Liver (tissue), 9 donors: ENCODE data around the gene TSPEAR. TPM values are rescaled to one million over a fixed set of nuclear protein-coding genes. Genes with fewer than 3 reads are reported as not detected.
A peak's percentile ranks its signal among the peaks of the same experiment; 100 is the strongest.
"Not testable (repeated sequence)": the region's sequence is repeated elsewhere in the genome, so short reads cannot be mapped to it uniquely, and the experiment has no call there.

Experiments
- DNase-seq: peaks from one replicate; pipeline ENCODE4 v3.0.0-alpha.2; 2017; ENCODE audit warnings: low spot score
- H3K27ac ChIP-seq, 2 donors: one replicate each; pipeline ENCODE4 v1.7.0; 2013; ENCODE audit warnings: inconsistent platforms in 2 of 2, low read length in 2 of 2, control low read depth in 1 of 2, low read depth in 1 of 2, mild to moderate bottlenecking in 1 of 2
- H3K27me3 ChIP-seq, 4 donors: one replicate each; pipeline versions ENCODE4 v1.6.1 to v1.7.0; 2013; ENCODE audit warnings: low read length in 3 of 4, inconsistent platforms in 1 of 4, mild to moderate bottlenecking in 1 of 4, moderate library complexity in 1 of 4; ENCODE audit not compliant: control insufficient read depth in 4 of 4, insufficient read depth in 4 of 4
- H3K36me3 ChIP-seq, 4 donors: one replicate each; pipeline versions ENCODE4 v1.6.1 to v1.7.0; 2013; ENCODE audit warnings: low read length in 3 of 4, mild to moderate bottlenecking in 3 of 4, low read depth in 1 of 4, moderate library complexity in 1 of 4; ENCODE audit not compliant: control insufficient read depth in 4 of 4, insufficient read depth in 3 of 4
- H3K4me1 ChIP-seq, 4 donors: one replicate each; pipeline versions ENCODE4 v1.6.1 to v1.7.0; 2013; ENCODE audit warnings: low read length in 3 of 4, mild to moderate bottlenecking in 3 of 4, moderate library complexity in 1 of 4; ENCODE audit not compliant: control insufficient read depth in 4 of 4, insufficient read depth in 4 of 4
- H3K4me3 ChIP-seq, 3 donors: one replicate each; pipeline versions ENCODE4 v1.6.1 to v1.7.0; 2013; ENCODE audit warnings: low read length in 3 of 3, control low read depth in 1 of 3, low read depth in 1 of 3, mild to moderate bottlenecking in 1 of 3
- H3K9ac ChIP-seq, 2 donors: one replicate each; pipeline ENCODE4 v1.7.0; 2013; ENCODE audit warnings: low read length in 2 of 2, mild to moderate bottlenecking in 2 of 2, moderate library complexity in 2 of 2, control low read depth in 1 of 2, low read depth in 1 of 2
- H3K9me3 ChIP-seq, 4 donors: one replicate each; pipeline versions ENCODE4 v1.6.1 to v1.7.0; 2013; ENCODE audit warnings: low read length in 3 of 4; ENCODE audit not compliant: control insufficient read depth in 4 of 4
- ATF3 ChIP-seq: IDR thresholded peaks from 2 replicates; pipeline ENCODE4 v1.6.1; 2016; ENCODE audit warnings: antibody characterized with exemption
- EGR1 ChIP-seq, 2 donors: IDR thresholded peaks; 2 replicates each; pipeline ENCODE4 v1.6.1; 2016 to 2018; ENCODE audit warnings: antibody characterized with exemption in 2 of 2, low read depth in 2 of 2
- FOXA1 ChIP-seq: IDR thresholded peaks from 2 replicates; pipeline ENCODE4 v1.6.1; 2016; ENCODE audit warnings: antibody characterized with exemption
- FOXA2 ChIP-seq: IDR thresholded peaks from 2 replicates; pipeline ENCODE4 v1.6.1; 2016; ENCODE audit warnings: antibody characterized with exemption
- GABPA ChIP-seq, 2 donors: IDR thresholded peaks in 1 of 2; conservative IDR thresholded peaks in 1 of 2; 2 replicates each; pipeline ENCODE4 v1.6.1; 2016; ENCODE audit warnings: antibody characterized with exemption in 2 of 2, mild to moderate bottlenecking in 1 of 2, moderate library complexity in 1 of 2
- HNF4A ChIP-seq, 2 donors: conservative IDR thresholded peaks; 2 replicates each; pipeline ENCODE4 v1.6.1; 2016; ENCODE audit warnings: antibody characterized with exemption in 2 of 2, mild to moderate bottlenecking in 2 of 2
- HNF4G ChIP-seq: IDR thresholded peaks from 2 replicates; pipeline ENCODE4 v1.6.1; 2016; ENCODE audit warnings: antibody characterized with exemption
- JUND ChIP-seq, 2 donors: IDR thresholded peaks; 2 replicates each; pipeline ENCODE4 v1.6.1; 2016; ENCODE audit warnings: antibody characterized with exemption in 2 of 2
- MAX ChIP-seq: IDR thresholded peaks from 2 replicates; pipeline ENCODE4 v1.6.1; 2016; ENCODE audit warnings: antibody characterized with exemption
- NR2F2 ChIP-seq: IDR thresholded peaks from 2 replicates; pipeline ENCODE4 v1.6.1; 2016; ENCODE audit warnings: antibody characterized with exemption
- RAD21 ChIP-seq, 2 donors: IDR thresholded peaks; 2 replicates each; pipeline ENCODE4 v1.6.1; 2016; ENCODE audit warnings: antibody characterized with exemption in 2 of 2, mild to moderate bottlenecking in 2 of 2
- RXRA ChIP-seq, 2 donors: IDR thresholded peaks; 2 replicates each; pipeline ENCODE4 v1.6.1; 2017 to 2018; ENCODE audit warnings: antibody characterized with exemption in 2 of 2, mild to moderate bottlenecking in 1 of 2
- SP1 ChIP-seq: IDR thresholded peaks from 2 replicates; pipeline ENCODE4 v1.6.1; 2018; ENCODE audit warnings: antibody characterized with exemption, mild to moderate bottlenecking
- TAF1 ChIP-seq: conservative IDR thresholded peaks from 2 replicates; pipeline ENCODE4 v1.6.1; 2016; ENCODE audit warnings: antibody characterized with exemption, mild to moderate bottlenecking
- YY1 ChIP-seq: IDR thresholded peaks from 2 replicates; pipeline ENCODE4 v1.6.1; 2016; ENCODE audit warnings: antibody characterized with exemption, mild to moderate bottlenecking
- WGBS: extraction: QIAGEN DNeasy Blood & Tissue Kit; methylation state at CpG from one replicate; pipeline ENCODE4 v1.1.7; 2013; 5-methylcytosine and 5-hydroxymethylcytosine counted together
- polyA plus RNA-seq, 2 donors: library from polyadenylated mRNA; stranded (reverse) in 1 of 2; unstranded in 1 of 2; fragments of 200-250 nt in 1 of 2; fragments of >200 nt in 1 of 2; fragmentation: Nextera tagmentation in 1 of 2; extraction: Ambion mirVana in 1 of 2; gene quantifications; one replicate each; pipeline versions ENCODE4 v1.2.1 to v1.2.3, GENCODE V29; 2013 to 2015
- total RNA-seq, 2 donors: library from RNA; depleted of rRNA; stranded (reverse); fragments of >200 nt; gene quantifications; one replicate each; pipeline ENCODE4 v1.2.3, GENCODE V29; 2014
- TF ChIP-seq, protein P1 (sequence below): IDR thresholded peaks from 2 replicates; pipeline ENCODE4 v1.6.1; 2016; ENCODE audit warnings: antibody characterized with exemption
- TF ChIP-seq, protein P2 (sequence below): IDR thresholded peaks from 2 replicates; pipeline ENCODE4 v1.6.1; 2016; ENCODE audit warnings: antibody characterized with exemption, mild to moderate bottlenecking
- TF ChIP-seq, protein P3 (sequence below): fragments of 150-350 bp; IDR thresholded peaks from 2 replicates; pipeline ENCODE4 v1.5.1; 2017; ENCODE audit warnings: improper control_type of control experiment, low read depth, low read length; ENCODE audit not compliant: missing input control
- donor health status: healthy.
- donor health status: healthy.
- donor health status: healthy.
- donor health status: healthy.
- donor health status: healthy.

The TSPEAR gene
- total and polyA plus RNA-seq, 4 donors: under 0.01 to 0.14 (median 0.01) TPM; not detected in 1

DNA sequence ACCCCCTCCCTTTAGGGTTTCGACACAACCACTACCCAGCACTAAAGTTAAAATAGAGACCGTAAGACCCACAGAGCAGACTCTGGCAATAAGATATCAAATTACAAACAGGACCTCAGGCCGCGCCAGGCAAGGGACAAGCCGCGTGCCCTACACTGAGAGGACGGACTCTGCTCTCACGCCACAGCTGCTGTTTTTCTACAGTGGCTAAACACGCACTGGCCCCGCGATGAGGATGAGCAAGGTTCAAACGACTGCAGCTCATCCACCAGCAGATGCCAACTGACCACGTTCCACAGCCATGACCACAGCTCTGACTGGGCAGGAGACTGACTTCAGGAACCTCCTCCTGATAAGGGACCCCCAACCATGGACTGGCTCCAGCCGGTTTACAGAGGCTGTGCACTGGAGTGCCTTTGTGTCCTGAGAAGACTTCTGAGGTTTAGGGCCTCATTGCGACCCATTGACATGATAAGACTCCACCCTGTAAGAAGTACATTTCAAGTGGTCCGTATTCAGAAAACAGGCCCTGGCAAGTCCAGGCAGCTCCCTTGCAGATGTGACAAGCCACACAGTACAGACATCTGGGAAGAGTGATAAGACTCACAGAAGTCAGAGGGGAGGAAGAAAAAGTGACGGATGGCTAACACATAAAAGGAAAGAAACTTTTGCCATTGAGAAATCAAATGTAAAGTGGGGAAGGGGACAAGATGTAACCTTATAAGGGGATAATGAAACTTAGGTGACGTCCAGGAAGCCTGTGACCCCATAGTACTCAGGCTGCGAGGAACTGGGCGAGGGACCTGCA lies 117.6 kb downstream of the TSPEAR start (continued):
- no peak for TF ChIP-seq FOXA2
- TF ChIP-seq EGR1 (IDR thresholded peaks at IDR 0.05; ENCODE audit: low read depth in 2 of 2): no peak
- no peak for TF ChIP-seq MAX
- no peak for TF ChIP-seq GABPA (IDR thresholded peaks at IDR 0.05 in 1 of 2, conservative IDR thresholded peaks at IDR 0.05 in 1 of 2)
- no peak for TF ChIP-seq NR2F2
- peak in 1 of 2 donors; percentile 36 for TF ChIP-seq RAD21 (IDR thresholded peaks at IDR 0.05)
- TF ChIP-seq HNF4G: peak; percentile 66
- TF ChIP-seq RXRA (IDR thresholded peaks at IDR 0.05): peak; percentile 40 to 75
- TF ChIP-seq, protein P1, sequence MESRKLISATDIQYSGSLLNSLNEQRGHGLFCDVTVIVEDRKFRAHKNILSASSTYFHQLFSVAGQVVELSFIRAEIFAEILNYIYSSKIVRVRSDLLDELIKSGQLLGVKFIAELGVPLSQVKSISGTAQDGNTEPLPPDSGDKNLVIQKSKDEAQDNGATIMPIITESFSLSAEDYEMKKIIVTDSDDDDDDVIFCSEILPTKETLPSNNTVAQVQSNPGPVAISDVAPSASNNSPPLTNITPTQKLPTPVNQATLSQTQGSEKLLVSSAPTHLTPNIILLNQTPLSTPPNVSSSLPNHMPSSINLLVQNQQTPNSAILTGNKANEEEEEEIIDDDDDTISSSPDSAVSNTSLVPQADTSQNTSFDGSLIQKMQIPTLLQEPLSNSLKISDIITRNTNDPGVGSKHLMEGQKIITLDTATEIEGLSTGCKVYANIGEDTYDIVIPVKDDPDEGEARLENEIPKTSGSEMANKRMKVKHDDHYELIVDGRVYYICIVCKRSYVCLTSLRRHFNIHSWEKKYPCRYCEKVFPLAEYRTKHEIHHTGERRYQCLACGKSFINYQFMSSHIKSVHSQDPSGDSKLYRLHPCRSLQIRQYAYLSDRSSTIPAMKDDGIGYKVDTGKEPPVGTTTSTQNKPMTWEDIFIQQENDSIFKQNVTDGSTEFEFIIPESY: no peak

DNA sequence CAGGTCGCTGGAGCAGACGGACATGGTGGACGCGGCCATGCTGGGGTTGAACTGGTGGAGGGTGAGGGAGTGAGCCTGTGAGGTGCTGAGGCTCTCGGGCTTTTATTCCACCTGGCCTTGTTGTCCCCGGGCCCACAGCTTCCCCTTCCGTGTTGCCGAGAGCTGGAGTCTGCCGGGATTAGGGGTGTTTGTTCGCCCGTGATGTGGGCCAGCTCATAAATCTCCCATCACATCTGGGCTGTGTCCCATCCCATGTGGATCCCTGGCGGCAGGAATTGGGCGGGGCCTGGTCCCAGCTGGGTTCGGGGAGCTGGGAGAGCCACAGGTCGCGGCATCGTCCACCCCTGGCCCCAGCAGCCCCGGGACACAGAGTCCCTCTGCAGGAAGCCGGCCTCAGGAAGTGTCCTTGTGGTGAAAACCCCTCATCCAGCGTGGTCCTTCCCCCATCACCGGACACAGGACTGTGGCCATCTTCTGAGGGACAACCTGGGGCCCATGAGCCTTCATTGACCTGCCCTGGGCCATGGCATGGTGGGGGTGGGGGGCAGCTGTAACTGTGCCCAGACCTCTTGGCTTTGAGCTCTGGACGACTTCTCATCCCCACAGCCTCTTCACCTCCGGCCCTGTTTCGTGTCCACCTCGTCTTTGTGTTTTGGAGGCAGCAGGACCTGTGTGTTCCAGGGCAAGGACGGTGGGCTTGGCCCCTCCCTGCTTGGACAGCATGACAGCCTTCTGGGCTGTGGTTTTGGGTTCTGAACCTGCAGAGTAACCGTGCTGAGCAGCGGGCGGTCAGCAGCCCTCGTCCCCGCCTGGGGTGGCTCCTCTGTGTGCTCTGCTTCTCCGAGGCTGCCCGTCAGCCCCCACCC lies 118.7 kb downstream of the TSPEAR start, which contains the start of gene KRTAP10-6:
TSS of gene KRTAP10-6 (minus strand) at position 60 of the 866 bp plus-strand sequence. CDS start at position 39, 21 bp downstream.
- H3K4me1 ChIP-seq: peaks cover 1 to 27% (median 16%) of the 10 kb centered on the region in 4 donors
- H3K27ac ChIP-seq: peak within 1 kb of the TSS; percentile 55 to 65
- H3K4me3 ChIP-seq: no peak within 1 kb of the TSS
- DNase-seq: peak; percentile 32
- TF ChIP-seq TAF1 (no peak), GABPA (IDR thresholded peaks at IDR 0.05 in 1 of 2, conservative IDR thresholded peaks at IDR 0.05 in 1 of 2) (no peak), RXRA (IDR thresholded peaks at IDR 0.05) (no peak), NR2F2 (no peak), JUND (IDR thresholded peaks at IDR 0.05) (no peak), RAD21 (IDR thresholded peaks at IDR 0.05) (no peak), SP1 (no peak), EGR1 (IDR thresholded peaks at IDR 0.05; ENCODE audit: low read depth in 2 of 2) (no peak), FOXA2 (no peak), MAX (no peak), YY1 (no peak), FOXA1 (no peak), HNF4G (no peak), ATF3 (no peak), HNF4A (conservative IDR thresholded peaks at IDR 0.05) (no peak)
- TF ChIP-seq, protein P2, sequence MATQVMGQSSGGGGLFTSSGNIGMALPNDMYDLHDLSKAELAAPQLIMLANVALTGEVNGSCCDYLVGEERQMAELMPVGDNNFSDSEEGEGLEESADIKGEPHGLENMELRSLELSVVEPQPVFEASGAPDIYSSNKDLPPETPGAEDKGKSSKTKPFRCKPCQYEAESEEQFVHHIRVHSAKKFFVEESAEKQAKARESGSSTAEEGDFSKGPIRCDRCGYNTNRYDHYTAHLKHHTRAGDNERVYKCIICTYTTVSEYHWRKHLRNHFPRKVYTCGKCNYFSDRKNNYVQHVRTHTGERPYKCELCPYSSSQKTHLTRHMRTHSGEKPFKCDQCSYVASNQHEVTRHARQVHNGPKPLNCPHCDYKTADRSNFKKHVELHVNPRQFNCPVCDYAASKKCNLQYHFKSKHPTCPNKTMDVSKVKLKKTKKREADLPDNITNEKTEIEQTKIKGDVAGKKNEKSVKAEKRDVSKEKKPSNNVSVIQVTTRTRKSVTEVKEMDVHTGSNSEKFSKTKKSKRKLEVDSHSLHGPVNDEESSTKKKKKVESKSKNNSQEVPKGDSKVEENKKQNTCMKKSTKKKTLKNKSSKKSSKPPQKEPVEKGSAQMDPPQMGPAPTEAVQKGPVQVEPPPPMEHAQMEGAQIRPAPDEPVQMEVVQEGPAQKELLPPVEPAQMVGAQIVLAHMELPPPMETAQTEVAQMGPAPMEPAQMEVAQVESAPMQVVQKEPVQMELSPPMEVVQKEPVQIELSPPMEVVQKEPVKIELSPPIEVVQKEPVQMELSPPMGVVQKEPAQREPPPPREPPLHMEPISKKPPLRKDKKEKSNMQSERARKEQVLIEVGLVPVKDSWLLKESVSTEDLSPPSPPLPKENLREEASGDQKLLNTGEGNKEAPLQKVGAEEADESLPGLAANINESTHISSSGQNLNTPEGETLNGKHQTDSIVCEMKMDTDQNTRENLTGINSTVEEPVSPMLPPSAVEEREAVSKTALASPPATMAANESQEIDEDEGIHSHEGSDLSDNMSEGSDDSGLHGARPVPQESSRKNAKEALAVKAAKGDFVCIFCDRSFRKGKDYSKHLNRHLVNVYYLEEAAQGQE: no peak
- TF ChIP-seq, protein P3, sequence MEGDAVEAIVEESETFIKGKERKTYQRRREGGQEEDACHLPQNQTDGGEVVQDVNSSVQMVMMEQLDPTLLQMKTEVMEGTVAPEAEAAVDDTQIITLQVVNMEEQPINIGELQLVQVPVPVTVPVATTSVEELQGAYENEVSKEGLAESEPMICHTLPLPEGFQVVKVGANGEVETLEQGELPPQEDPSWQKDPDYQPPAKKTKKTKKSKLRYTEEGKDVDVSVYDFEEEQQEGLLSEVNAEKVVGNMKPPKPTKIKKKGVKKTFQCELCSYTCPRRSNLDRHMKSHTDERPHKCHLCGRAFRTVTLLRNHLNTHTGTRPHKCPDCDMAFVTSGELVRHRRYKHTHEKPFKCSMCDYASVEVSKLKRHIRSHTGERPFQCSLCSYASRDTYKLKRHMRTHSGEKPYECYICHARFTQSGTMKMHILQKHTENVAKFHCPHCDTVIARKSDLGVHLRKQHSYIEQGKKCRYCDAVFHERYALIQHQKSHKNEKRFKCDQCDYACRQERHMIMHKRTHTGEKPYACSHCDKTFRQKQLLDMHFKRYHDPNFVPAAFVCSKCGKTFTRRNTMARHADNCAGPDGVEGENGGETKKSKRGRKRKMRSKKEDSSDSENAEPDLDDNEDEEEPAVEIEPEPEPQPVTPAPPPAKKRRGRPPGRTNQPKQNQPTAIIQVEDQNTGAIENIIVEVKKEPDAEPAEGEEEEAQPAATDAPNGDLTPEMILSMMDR: no peak
- TF ChIP-seq, protein P1: no peak
- no peak within 1 kb of the TSS for H3K9ac ChIP-seq
- no peaks in the 10 kb centered on the region for H3K9me3 ChIP-seq
- no peaks in the 10 kb centered on the region for H3K36me3 ChIP-seq
- H3K27me3 ChIP-seq: no peaks in the 10 kb centered on the region
- WGBS: 72% methylated on average over 33 of the region's 33 CpGs

DNA sequence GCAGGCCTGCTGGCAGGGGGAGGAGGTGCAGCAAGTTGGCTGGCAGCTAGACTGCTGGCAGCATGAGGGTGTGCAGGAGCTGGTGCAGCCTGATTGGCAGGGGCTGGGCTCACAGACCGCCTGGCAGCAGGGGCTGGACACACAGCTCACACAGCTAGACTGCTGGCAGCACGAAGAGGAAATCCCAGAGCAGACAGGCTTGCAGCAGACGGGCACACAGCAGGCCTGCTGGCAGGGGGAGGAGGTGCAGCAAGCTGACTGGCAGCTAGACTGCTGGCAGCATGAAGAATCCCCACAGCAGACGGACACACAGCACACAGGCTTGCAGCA lies 119.6 kb downstream of the TSPEAR start:
- not testable (repeated sequence) for H3K4me3 ChIP-seq, H3K9ac ChIP-seq, H3K36me3 ChIP-seq, DNase-seq, H3K27ac ChIP-seq, H3K27me3 ChIP-seq, H3K9me3 ChIP-seq
- peaks cover 1 to 27% (median 16%) of the 10 kb centered on the region in 4 donors for H3K4me1 ChIP-seq
- 34% methylated on average over 4 of the region's 4 CpGs for WGBS
